D721Med (cell line): ENCODE results near the gene CRYBG3.

Experiments
- DNase-seq: peaks from one replicate; pipeline ENCODE4 v3.0.0; 2011; ENCODE audit warnings: low spot score; ENCODE audit not compliant: insufficient read length
- FAIRE-seq: peaks from 2 replicates; lab custom pipeline; 2011; peaks lifted over from hg19 to GRCh38; lab: Jason Lieb, UNC
- TF ChIP-seq, protein P1 (sequence below): IDR thresholded peaks from 2 replicates; pipeline ENCODE4 v1.5.1; 2012; ENCODE audit warnings: mild to moderate bottlenecking, control low read depth; ENCODE audit not compliant: insufficient read depth; ENCODE audit errors: missing control alignments

CRYBG3 gene

GRCh38 chr3:97860364-97860763 is 38.6 kb downstream of the CRYBG3 start:
- no peak for FAIRE-seq
- DNase-seq: no peak
- TF ChIP-seq, protein P1, sequence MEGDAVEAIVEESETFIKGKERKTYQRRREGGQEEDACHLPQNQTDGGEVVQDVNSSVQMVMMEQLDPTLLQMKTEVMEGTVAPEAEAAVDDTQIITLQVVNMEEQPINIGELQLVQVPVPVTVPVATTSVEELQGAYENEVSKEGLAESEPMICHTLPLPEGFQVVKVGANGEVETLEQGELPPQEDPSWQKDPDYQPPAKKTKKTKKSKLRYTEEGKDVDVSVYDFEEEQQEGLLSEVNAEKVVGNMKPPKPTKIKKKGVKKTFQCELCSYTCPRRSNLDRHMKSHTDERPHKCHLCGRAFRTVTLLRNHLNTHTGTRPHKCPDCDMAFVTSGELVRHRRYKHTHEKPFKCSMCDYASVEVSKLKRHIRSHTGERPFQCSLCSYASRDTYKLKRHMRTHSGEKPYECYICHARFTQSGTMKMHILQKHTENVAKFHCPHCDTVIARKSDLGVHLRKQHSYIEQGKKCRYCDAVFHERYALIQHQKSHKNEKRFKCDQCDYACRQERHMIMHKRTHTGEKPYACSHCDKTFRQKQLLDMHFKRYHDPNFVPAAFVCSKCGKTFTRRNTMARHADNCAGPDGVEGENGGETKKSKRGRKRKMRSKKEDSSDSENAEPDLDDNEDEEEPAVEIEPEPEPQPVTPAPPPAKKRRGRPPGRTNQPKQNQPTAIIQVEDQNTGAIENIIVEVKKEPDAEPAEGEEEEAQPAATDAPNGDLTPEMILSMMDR: no peak

DNA sequence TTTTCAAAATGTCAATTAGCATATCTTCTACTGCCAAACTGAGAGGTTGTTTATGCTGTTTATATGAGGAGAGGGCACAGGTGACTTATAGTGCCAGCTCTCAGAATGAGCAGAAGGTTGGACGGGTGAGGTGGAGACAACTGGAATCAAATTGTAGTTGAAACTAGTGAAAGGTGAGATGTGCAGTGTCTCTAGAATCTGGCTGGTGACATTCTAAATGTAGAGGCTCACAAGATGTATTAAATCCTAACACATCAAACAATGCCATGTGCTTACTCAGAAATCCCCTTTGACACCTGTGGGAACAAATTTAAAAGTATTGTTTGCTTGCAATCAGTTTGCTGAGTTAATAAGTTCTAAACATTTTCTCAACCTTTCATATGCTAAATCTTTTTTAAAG is 40.8 kb downstream of the CRYBG3 start:
- FAIRE-seq (no peak), DNase-seq (no peak)
- TF ChIP-seq, protein P1: no peak

DNA sequence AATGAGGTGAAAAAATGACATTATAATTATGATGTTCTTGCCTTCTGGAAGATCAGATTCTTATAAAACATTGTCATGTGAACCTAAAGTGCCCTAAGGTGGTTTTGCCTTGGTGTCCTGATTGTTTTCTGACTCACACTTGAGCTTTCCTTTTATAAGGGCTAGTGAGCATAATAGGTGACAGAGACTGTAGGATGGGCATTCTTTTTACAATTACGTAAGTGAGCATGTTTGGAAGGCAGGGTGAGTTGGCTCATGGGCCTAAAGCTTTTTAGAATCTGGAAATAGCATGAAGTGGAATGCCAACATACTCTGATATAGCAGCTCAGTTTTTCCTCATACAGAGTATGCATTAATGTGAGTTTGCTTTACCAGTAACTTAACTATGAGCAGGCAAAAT is 41.2 kb downstream of the CRYBG3 start:
- FAIRE-seq (no peak), DNase-seq (no peak)
- TF ChIP-seq, protein P1: no peak

- TF ChIP-seq, protein P1: no peak
- no peak for FAIRE-seq
- no peak for DNase-seq
Observed at GRCh38 chr3:97863775-97864174, 42.0 kb downstream of the CRYBG3 start.

DNA sequence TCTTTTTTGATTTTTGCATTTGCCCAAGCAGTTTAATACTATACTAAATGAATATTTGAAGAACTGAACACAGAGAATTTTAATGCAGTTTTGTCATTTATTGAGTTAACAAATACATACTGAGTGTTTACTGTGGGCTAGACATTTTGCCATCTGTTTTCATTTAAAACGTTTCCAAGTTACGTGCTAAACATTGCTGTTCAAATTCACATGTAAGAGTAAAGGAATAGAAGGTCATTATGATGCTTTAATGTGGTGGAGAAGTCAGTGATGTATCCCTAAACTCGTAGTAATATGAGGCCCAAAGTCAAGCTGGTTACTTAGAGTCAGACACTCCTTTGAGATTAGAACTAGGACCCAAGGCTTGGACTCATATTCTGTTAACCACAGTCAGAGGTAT is 49.4 kb downstream of the CRYBG3 start:
- TF ChIP-seq, protein P1: no peak
- FAIRE-seq (no peak), DNase-seq (no peak)

DNA sequence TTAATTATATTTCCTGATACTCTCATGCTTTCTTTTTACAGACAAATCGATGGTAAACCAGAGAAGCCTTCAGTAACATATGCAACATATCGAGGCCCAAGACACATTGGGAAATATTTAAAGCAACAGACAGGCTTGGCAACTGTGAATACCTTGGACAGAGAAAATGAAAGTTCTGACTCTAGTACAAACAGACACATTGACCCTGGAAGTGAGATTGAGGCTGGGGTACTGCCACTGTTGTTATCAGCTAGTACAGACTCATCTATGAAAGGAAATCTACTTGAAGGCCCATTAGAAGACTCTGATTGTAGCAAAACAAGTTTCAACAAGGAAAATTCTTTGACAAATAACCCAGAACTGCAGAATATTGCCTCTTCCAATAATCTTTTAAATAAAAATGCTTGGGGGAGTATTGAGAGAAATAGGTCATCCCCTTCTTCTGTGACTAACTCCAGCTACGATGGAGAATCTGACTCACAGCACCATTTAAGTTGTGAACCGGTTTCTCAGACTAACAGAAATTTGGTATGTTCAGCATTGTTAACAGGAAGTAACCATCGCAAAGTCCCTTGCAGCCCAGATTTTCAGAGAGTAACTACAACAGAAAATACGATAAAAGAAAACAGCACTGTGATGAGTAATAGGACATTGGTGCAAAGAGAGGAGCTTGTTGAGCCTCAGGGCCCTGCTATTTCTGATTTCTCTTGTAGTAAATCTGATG is 50.2 kb downstream of the CRYBG3 start:
- FAIRE-seq: no peak
- TF ChIP-seq, protein P1: no peak
- DNase-seq: no peak

- no peak for DNase-seq
- FAIRE-seq: no peak
- TF ChIP-seq, protein P1: no peak
Observed at GRCh38 chr3:97872525-97873042, 50.8 kb downstream of the CRYBG3 start.
